ENCODE measurements around the gene PLEKHH2. TPM values are rescaled to one million over a fixed set of nuclear protein-coding genes. Genes with fewer than 3 reads are reported as not detected.

Gene PLEKHH2
- total and polyA plus RNA-seq, 2 experiments from 2014 or later = 5.4 to 6.7 TPM

GRCh38 chr2:43604674-43605073 is 32.4 kb upstream of the PLEKHH2 start (continued):
- TF ChIP-seq EZH2phosphoT487 (IDR thresholded peaks at IDR 0.05; ENCODE audit: unreplicated experiment) (no peak), ETS1 (IDR thresholded peaks at IDR 0.05) (no peak), ZNF114 (CRISPR knock-in tag; IDR thresholded peaks at IDR 0.05) (no peak), ZNF331 (CRISPR knock-in tag; IDR thresholded peaks at IDR 0.05; ENCODE audit: low read depth) (no peak), JUNB (IDR thresholded peaks at IDR 0.05; ENCODE audit: unreplicated experiment) (no peak), REST (IDR thresholded peaks at IDR 0.05; ENCODE audit: unreplicated experiment) (no peak), POLR2AphosphoS5 (IDR thresholded peaks at IDR 0.05; ENCODE audit: low read depth) (no peak)

DNA sequence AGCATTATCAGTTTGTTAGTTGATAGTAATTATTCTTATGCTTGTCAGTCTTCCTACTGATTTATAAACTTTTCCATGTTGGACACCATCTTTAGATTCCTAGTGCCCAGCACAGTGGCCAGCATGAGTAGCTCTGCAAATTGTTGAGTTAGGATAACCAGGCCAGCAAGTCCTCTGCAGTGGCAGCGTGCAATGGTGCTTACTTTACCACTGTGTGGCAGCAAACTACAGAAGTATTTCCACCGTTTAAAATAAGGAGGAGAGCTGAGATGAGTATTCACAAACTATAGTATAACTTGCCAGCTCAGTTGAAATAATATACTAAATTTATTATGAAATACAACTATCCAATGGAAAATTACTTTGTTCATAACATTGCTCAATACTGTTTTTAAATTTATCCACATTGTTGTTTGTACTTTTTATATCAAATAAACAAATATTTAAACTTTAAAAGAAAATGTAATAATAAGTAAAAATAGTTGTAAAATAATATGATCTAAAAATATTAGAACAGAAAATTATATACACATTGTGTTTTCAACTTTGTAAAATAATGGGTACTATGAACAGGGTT is 31.9 kb upstream of the PLEKHH2 start:
- Mint-ChIP-seq H3K36me3 (ENCODE audit: low read depth) (no peaks in the 10 kb centered on the region), H3K4me3 (no peak overlapping the region), H3K27me3 (ENCODE audit: insufficient read depth, low read depth, poor library complexity) (peaks cover 2% of the 10 kb centered on the region), H3K9me3 (no peaks in the 10 kb centered on the region), H3K27ac (no peak overlapping the region), H3K4me1 (peaks cover 18% of the 10 kb centered on the region; the same call in 2 of the 3 replicates)
- Histone ChIP-seq H3K4me2 (no peak overlapping the region), H3F3A (replicated peaks; ENCODE audit: low read depth) (no peaks in the 10 kb centered on the region), H3K9me2 (ENCODE audit: insufficient read depth) (no peaks in the 10 kb centered on the region), H3K27me3 (ENCODE audit: insufficient read depth) (no peaks in the 10 kb centered on the region), H3K4me3 (no peak overlapping the region), H3K79me2 (replicated peaks; ENCODE audit: insufficient read depth) (no peaks in the 10 kb centered on the region), H3K27ac (ENCODE audit: low read depth) (no peak overlapping the region), H4K20me1 (replicated peaks; ENCODE audit: insufficient read depth) (no peaks in the 10 kb centered on the region), H3K4me1 (ENCODE audit: insufficient read depth) (no peaks in the 10 kb centered on the region; the same call in none of the 2 replicates), H2AFZ (no peak overlapping the region), H3K36me3 (ENCODE audit: insufficient read depth) (no peaks in the 10 kb centered on the region)
- TF ChIP-seq REST (IDR thresholded peaks at IDR 0.05; ENCODE audit: unreplicated experiment) = no peak
- TF ChIP-seq CTCF (conservative IDR thresholded peaks at IDR 0.05; ENCODE audit: low read depth in 2 of 2) = peak; percentile 70 to 79
- peak; percentile 77 for DNase-seq (ENCODE audit: low spot score)
- ATAC-seq = peak; percentile 86
